ENCODE results near the gene PIGR.
A peak's percentile ranks its signal among the peaks of the same experiment; 100 is the strongest.

The PIGR gene

GRCh38 chr1:206907304-206907991 is 38.8 kb downstream of the PIGR start:
- no peak for DNase-seq

GRCh38 chr1:206905295-206906164 is 40.7 kb downstream of the PIGR start:
- peak; percentile 65 for DNase-seq

- DNase-seq: no peak
Measured at GRCh38 chr1:206904423-206905142, 41.7 kb downstream of the PIGR start.

GRCh38 chr1:206903687-206904086 is 42.6 kb downstream of the PIGR start:
- no peak for DNase-seq

- no peak for DNase-seq
Measured at GRCh38 chr1:206902702-206903101, 43.6 kb downstream of the PIGR start.

GRCh38 chr1:206901944-206902343 is 44.3 kb downstream of the PIGR start:
- no peak for DNase-seq

- no peak for DNase-seq
Measured at GRCh38 chr1:206900149-206900548, 46.1 kb downstream of the PIGR start.

- no peak for DNase-seq
Measured at GRCh38 chr1:206899717-206900116, 46.5 kb downstream of the PIGR start.

GRCh38 chr1:206898915-206899431 is 47.3 kb downstream of the PIGR start:
- DNase-seq: no peak

GRCh38 chr1:206898089-206898914 is 48.0 kb downstream of the PIGR start:
- peak; percentile 64 for DNase-seq

- DNase-seq: no peak
Measured at GRCh38 chr1:206897175-206897574, 49.1 kb downstream of the PIGR start, which contains the start of gene IL24. Gene IL24, plus strand, starts transcription at chr1:206897443. Its CDS starts 390 bp downstream, at chr1:206897833.

- no peak for DNase-seq
Measured at GRCh38 chr1:206896261-206896660, 50.0 kb downstream of the PIGR start.

- DNase-seq: no peak
Measured at GRCh38 chr1:206895837-206896242, 50.4 kb downstream of the PIGR start.

- DNase-seq: no peak
Measured at GRCh38 chr1:206895325-206895724, 50.9 kb downstream of the PIGR start.

GRCh38 chr1:206893380-206893779 is 52.9 kb downstream of the PIGR start:
- DNase-seq: no peak

GRCh38 chr1:206892351-206892984 is 53.8 kb downstream of the PIGR start:
- DNase-seq: no peak

- no peak for DNase-seq
Measured at GRCh38 chr1:206891412-206891811, 54.9 kb downstream of the PIGR start.

GRCh38 chr1:206890125-206891060 is 55.9 kb downstream of the PIGR start:
- DNase-seq: no peak

- no peak for DNase-seq
Measured at GRCh38 chr1:206887701-206888100, 58.6 kb downstream of the PIGR start.

GRCh38 chr1:206886831-206887230 is 59.4 kb downstream of the PIGR start:
- no peak for DNase-seq

All from amniotic stem cell (primary cell).